GM10266 (cell line): ENCODE data around the gene DUSP28.
A peak's percentile ranks its signal among the peaks of the same experiment; 100 is the strongest.

Experiments used
- DNase-seq: peaks from one replicate; pipeline ENCODE4 v3.0.0; 2012; ENCODE audit errors: extremely low spot score
- CTCF ChIP-seq: IDR thresholded peaks from 2 replicates; pipeline ENCODE4 v1.5.1; 2012; ENCODE audit warnings: mild to moderate bottlenecking, low read depth; ENCODE audit not compliant: control insufficient read depth, insufficient read depth; ENCODE audit errors: missing control alignments

The DUSP28 gene

GRCh38 chr2:240600451-240600961 is 40.3 kb downstream of the DUSP28 start:
- DNase-seq = no peak
- TF ChIP-seq CTCF = no peak

- TF ChIP-seq CTCF = no peak
- no peak for DNase-seq
Observed at GRCh38 chr2:240601061-240601830, 41.1 kb downstream of the DUSP28 start.

- no peak for DNase-seq
- no peak for TF ChIP-seq CTCF
Observed at GRCh38 chr2:240601831-240602160, 41.6 kb downstream of the DUSP28 start.

- no peak for DNase-seq
- no peak for TF ChIP-seq CTCF
Observed at GRCh38 chr2:240602266-240603050, 42.3 kb downstream of the DUSP28 start.

GRCh38 chr2:240603081-240603835 is 43.1 kb downstream of the DUSP28 start:
- DNase-seq = no peak
- no peak for TF ChIP-seq CTCF

- DNase-seq = peak; percentile 25
- TF ChIP-seq CTCF = no peak
Observed at GRCh38 chr2:240603846-240604245, 43.7 kb downstream of the DUSP28 start.
